Activated T-cell treated with anti-CD3 and anti-CD28 coated beads, Interleukin-2, amount 50 U/mL, for 1 hour (primary cell): ENCODE results near the gene SERPINB2.
"Not testable (repeated sequence)": the region's sequence is repeated elsewhere in the genome, so short reads cannot be mapped to it uniquely, and the experiment has no call there.

Experiments
- DNase-seq: peaks from one replicate; pipeline ENCODE4 v3.0.0-alpha.2; 2020

The SERPINB2 gene

DNA sequence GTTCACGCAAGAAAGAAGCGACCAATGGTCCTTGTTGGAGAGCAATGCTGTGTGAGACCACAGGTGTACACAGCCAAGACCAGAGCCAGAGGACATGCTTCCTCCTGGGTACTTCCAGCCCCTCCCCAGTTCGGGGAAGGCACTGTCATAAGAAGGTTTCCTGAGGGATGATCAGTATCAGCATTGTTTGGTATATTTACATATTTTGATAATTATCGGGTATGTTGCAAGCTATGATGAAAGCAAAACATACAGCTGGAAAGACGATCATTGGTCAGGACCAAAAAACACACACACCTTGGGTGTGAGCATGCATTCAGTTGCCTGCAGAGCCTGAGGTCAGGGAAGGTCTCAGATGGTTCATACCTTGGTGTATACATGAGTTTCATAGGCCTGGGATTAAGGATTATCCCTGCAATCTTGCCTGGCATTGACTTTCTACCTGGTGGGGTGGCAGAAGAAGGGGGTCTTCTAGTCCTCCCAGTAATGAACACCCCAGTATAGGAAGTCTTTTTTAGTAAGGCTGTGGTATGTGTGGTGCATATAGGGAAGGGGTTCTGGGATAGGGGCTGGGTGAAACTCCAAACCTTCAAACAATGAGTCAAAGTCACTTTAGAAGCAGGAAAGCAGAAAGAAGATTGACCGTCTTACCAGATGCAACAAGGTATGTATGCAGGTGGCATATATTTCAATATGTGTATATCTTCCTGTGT, 2.9 kb downstream of the SERPINB2 start:
- no peak for DNase-seq

- DNase-seq, result no peak
Measured at GRCh38 chr18:63890950-63891304, 3.4 kb downstream of the SERPINB2 start.

- DNase-seq, result no peak
Measured at GRCh38 chr18:63892566-63892965, 5.1 kb downstream of the SERPINB2 start.

GRCh38 chr18:63894106-63894772, 6.7 kb downstream of the SERPINB2 start:
- no peak for DNase-seq

DNA sequence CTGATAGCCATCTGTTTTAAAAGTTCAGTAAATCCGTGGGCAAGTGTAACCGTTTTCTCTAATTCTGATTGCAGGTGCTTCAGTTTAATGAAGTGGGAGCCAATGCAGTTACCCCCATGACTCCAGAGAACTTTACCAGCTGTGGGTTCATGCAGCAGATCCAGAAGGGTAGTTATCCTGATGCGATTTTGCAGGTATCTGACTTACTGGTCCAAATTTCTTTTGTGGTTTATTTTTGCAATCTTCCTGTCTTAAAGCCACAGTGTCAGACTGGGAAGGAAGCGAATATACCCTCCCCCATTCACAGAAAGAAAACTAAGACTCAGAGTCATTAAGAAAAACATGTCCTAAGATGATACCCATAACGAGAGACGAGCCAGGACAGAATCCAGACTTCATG, 7.7 kb downstream of the SERPINB2 start:
- DNase-seq, result no peak

DNA sequence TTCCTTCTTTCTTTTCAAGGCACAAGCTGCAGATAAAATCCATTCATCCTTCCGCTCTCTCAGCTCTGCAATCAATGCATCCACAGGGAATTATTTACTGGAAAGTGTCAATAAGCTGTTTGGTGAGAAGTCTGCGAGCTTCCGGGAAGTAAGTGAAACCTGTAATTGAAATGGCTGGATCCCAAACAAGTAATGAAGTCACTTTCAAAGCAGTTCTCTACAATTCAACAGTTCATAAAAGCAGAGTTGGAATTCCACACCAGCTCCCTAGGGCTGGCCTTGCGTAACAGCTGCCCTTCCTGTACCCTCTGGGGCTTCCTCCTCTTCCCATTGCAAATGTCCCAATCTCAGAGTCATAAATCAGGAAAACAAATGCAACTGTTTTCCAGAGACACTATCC, 9.6 kb downstream of the SERPINB2 start:
- DNase-seq, result no peak

- DNase-seq, result no peak
Measured at GRCh38 chr18:63899206-63899605, 11.7 kb downstream of the SERPINB2 start.

- DNase-seq, result no peak
Measured at GRCh38 chr18:63903851-63904570, 16.5 kb downstream of the SERPINB2 start.

GRCh38 chr18:63904694-63905093, 17.2 kb downstream of the SERPINB2 start:
- DNase-seq, result no peak

DNA sequence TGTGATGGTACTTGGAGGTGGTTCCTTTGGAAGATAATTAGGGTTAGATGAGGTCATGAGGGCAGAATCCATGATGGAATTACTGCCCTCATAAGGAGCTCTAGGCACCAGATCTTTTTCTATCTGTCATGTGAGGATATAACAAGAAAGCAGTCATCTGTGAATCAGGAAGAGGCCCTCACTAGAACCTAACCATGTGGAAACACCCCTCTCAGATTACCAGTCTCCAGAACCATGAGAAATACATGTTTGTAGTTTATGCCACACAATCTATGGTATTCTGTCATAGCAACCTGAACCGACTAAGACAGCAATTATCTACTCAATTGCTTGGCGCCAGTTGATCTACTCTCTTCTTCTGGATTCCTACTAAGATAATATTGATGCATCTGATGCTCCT, 17.9 kb downstream of the SERPINB2 start:
- DNase-seq, result no peak

GRCh38 chr18:63906056-63906455, 18.6 kb downstream of the SERPINB2 start:
- DNase-seq, result no peak

GRCh38 chr18:63907664-63908063, 20.2 kb downstream of the SERPINB2 start, which contains the start of gene SERPINB10:
SERPINB10 (plus strand) TSS chr18:63907958; CDS start chr18:63915511, 7,553 bp downstream.
- DNase-seq, result no peak

- no peak for DNase-seq
Measured at GRCh38 chr18:63908858-63909257, 21.4 kb downstream of the SERPINB2 start.

GRCh38 chr18:63909870-63910269, 22.4 kb downstream of the SERPINB2 start:
- no peak for DNase-seq

DNA sequence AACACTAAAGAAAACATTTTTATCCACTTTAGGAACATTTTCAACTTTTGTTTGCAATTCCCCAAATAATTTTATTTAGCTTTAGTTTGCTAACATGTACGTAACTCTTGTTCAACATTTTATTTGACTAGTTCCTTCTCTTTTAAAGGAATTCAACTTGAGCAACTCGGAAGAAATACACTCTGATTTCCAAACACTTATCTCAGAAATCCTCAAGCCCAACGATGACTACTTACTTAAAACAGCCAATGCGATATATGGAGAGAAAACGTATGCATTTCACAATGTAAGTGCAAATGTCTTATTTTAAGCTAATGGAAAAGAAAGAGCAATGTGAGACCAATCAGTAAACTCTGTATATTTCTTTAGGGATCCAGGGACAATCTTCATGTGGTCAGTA, 30.3 kb downstream of the SERPINB2 start:
- no peak for DNase-seq

GRCh38 chr18:63922049-63922448, 34.5 kb downstream of the SERPINB2 start:
- no peak for DNase-seq

DNA sequence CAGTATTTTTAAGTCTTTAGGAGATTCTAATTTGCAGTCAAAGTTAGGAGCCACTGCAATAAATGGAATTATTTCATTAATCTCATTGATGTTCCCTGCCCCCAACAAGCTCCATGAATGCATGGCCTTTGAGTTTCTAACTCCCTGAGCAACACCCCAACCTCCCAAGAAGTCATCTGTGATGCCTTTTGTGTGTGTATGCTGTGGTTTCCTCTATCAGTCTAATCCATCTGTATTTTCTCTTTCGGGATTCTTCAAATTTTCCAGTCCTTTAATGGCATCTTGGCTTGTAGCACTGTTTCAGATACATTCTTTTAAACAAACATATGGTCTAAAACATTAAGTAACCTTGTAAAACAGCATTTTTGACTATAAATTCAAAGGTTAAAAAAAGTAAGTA, 37.0 kb downstream of the SERPINB2 start:
- DNase-seq, result no peak

GRCh38 chr18:63928331-63928730, 40.8 kb downstream of the SERPINB2 start:
- no peak for DNase-seq

- not testable (repeated sequence) for DNase-seq
Measured at GRCh38 chr18:63929369-63929768, 41.9 kb downstream of the SERPINB2 start.

GRCh38 chr18:63930773-63931354, 43.4 kb downstream of the SERPINB2 start:
- DNase-seq, result no peak

- peak; percentile 23 for DNase-seq
Measured at GRCh38 chr18:63936156-63936931, 48.8 kb downstream of the SERPINB2 start.

DNA sequence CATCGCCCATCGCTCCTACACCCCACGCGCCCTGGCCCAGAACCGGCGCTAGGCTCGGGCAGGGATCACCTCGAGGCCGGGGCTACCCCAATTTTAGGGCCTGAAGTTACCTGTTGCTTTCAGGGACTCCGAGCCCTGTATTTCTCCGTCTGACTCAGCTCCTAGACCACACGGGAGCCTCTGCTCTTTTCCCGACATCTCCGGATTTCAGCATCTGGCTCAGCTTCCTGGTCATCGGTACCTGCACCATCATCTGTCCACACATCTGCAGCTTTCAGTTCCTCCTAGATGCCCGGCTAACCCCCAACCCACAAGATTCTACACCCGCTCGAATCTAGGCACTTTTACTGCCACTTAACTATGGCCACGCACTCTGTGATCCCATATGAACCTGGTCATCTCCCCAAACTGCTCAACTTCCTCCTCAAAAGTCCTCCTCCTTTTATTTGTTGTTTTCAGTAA, 49.5 kb downstream of the SERPINB2 start:
- no peak for DNase-seq

DNA sequence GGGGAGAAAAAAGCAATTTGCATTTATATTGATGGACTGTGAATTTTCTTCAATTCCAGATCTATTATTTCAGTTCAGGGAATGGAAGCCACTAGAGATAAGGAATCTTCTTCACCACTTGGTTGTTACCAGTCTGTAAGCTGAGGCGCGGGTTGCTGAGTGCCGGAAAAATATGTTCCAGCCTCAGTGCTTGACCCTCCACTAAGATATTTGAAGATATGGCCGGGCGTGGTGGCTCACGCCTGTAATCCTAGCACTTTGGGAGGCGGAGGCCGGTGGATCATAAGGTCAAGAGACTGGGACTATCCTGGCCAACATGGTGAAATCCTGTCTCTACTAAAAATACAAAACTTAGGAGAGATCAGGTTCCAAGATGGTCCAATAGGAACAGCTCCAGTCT, 52.5 kb downstream of the SERPINB2 start:
- no peak for DNase-seq
